ENCODE data around the gene NTSR1.

Gene NTSR1

GRCh38 chr20:62723768-62724450 is 15.3 kb downstream of the NTSR1 start:
- H3K9ac ChIP-seq (ENCODE audit: low read length), result no peak overlapping the region
- peak overlapping the region in 1 of 2 donors; percentile 23 for H3K4me3 ChIP-seq (ENCODE audit: low read depth in 1 of 2, low read length in 2 of 2)
- no peaks in the 10 kb centered on the region for H3K36me3 ChIP-seq (ENCODE audit: insufficient read depth, low read length)
- H3K27me3 ChIP-seq (ENCODE audit: control insufficient read depth in 1 of 2, insufficient read depth in 2 of 2, low read length in 2 of 2), result peaks cover 0 to 8% of the 10 kb centered on the region in 2 donors
- peak overlapping the region; percentile 84 for H3K27ac ChIP-seq (ENCODE audit: low read depth, low read length)
- peaks cover 68% of the 10 kb centered on the region for H3K4me1 ChIP-seq (ENCODE audit: insufficient read depth, low read length)
- H3K9me3 ChIP-seq (ENCODE audit: low read length), result peaks cover 9% of the 10 kb centered on the region

DNA sequence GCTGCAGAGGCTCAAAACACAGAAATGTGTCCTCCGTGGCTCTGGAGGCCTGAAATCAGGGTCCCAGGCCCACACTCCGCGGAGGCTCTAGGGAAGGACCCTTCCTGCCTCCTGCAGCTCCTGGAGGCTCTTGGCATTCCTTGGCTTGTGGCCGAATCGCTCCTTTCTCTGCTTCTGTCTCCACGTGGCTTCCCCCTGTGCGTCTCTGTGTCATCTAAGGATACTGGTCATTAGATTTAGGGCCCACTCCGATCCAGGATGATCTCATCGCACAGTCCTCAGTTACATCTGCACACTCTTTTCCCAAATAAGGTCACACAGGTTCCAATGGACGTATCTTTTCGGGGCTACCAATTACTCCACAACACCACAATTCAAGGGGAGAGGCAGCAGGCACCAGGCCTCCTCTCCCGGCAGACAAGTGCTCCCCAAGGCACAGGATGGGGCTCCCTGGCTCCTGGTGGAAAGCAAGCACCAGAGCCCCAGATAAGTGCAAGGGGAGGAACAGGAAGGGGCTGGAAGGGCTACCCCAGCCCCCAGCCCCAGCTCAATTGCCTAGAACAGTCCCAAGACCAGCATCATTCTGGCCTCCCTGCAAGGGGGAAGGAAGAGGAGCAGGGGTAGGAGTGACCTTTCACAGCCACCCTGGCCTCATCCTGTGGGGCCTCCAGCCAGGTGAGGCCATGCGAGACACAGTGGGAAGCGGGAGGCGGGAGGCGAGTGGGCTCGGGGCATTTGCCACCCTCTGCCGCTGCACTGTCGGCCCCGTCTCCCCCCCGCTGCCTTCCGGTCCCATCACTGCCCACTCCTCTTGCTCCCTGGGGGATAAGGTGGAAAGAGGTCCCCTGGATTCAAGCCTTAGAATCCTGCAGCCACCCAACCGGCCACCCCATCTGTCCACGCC is 16.3 kb downstream of the NTSR1 start:
- H3K36me3 ChIP-seq (ENCODE audit: insufficient read depth, low read length), result no peaks in the 10 kb centered on the region
- H3K27me3 ChIP-seq (ENCODE audit: control insufficient read depth in 1 of 2, insufficient read depth in 2 of 2, low read length in 2 of 2), result peaks cover 0 to 8% of the 10 kb centered on the region in 2 donors
- peaks cover 9% of the 10 kb centered on the region for H3K9me3 ChIP-seq (ENCODE audit: low read length)
- H3K4me1 ChIP-seq (ENCODE audit: insufficient read depth, low read length), result peaks cover 70% of the 10 kb centered on the region
- peak overlapping the region; percentile 16 for H3K9ac ChIP-seq (ENCODE audit: low read length)
- H3K4me3 ChIP-seq (ENCODE audit: low read depth in 1 of 2, low read length in 2 of 2), result no peak overlapping the region
- H3K27ac ChIP-seq (ENCODE audit: low read depth, low read length), result peak overlapping the region; percentile 84

- Histone ChIP-seq H3K9me3 (ENCODE audit: low read length) (peaks cover 9% of the 10 kb centered on the region), H3K9ac (ENCODE audit: low read length) (peak overlapping the region; percentile 65), H3K27me3 (ENCODE audit: control insufficient read depth in 1 of 2, insufficient read depth in 2 of 2, low read length in 2 of 2) (peaks cover 0 to 8% of the 10 kb centered on the region in 2 donors), H3K36me3 (ENCODE audit: insufficient read depth, low read length) (no peaks in the 10 kb centered on the region), H3K4me1 (ENCODE audit: insufficient read depth, low read length) (peaks cover 70% of the 10 kb centered on the region), H3K4me3 (ENCODE audit: low read depth in 1 of 2, low read length in 2 of 2) (no peak overlapping the region), H3K27ac (ENCODE audit: low read depth, low read length) (peak overlapping the region; percentile 84)
Measured at GRCh38 chr20:62725596-62726268, 17.1 kb downstream of the NTSR1 start.

DNA sequence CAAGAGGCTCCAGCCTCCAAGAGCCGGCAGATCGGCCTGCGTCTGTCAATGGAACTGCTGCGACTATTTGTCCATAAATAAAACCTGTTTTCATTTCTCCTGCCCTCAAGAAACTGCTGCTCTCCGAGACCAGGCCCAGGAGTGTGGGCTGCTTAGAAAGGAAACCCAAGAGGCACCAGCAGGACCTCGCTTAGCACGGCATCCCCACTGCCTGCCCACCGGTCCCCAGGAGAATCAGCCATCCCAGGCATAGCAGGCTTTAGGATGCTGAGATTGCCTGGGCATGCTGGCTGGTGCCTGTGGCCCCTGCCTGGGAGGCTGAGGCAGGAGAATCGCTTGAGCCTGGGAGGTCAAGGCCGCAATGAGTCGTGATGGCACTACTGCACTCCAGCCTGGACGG is 17.6 kb downstream of the NTSR1 start:
- H3K4me1 ChIP-seq (ENCODE audit: insufficient read depth, low read length), result peaks cover 70% of the 10 kb centered on the region
- H3K4me3 ChIP-seq (ENCODE audit: low read depth in 1 of 2, low read length in 2 of 2), result no peak overlapping the region
- H3K9ac ChIP-seq (ENCODE audit: low read length), result peak overlapping the region; percentile 65
- H3K27ac ChIP-seq (ENCODE audit: low read depth, low read length), result peak overlapping the region; percentile 84
- H3K9me3 ChIP-seq (ENCODE audit: low read length), result peaks cover 7% of the 10 kb centered on the region
- peaks cover 0 to 8% of the 10 kb centered on the region in 2 donors for H3K27me3 ChIP-seq (ENCODE audit: control insufficient read depth in 1 of 2, insufficient read depth in 2 of 2, low read length in 2 of 2)
- H3K36me3 ChIP-seq (ENCODE audit: insufficient read depth, low read length), result no peaks in the 10 kb centered on the region

- peaks cover 64% of the 10 kb centered on the region for H3K4me1 ChIP-seq (ENCODE audit: insufficient read depth, low read length)
- no peak overlapping the region for H3K9ac ChIP-seq (ENCODE audit: low read length)
- no peaks in the 10 kb centered on the region for H3K36me3 ChIP-seq (ENCODE audit: insufficient read depth, low read length)
- H3K27ac ChIP-seq (ENCODE audit: low read depth, low read length), result peak overlapping the region; percentile 84
- H3K4me3 ChIP-seq (ENCODE audit: low read depth in 1 of 2, low read length in 2 of 2), result no peak overlapping the region
- peaks cover under 1% of the 10 kb centered on the region for H3K9me3 ChIP-seq (ENCODE audit: low read length)
- peaks cover 0 to 8% of the 10 kb centered on the region in 2 donors for H3K27me3 ChIP-seq (ENCODE audit: control insufficient read depth in 1 of 2, insufficient read depth in 2 of 2, low read length in 2 of 2)
Measured at GRCh38 chr20:62726716-62727583, 18.3 kb downstream of the NTSR1 start.

GRCh38 chr20:62727584-62728027 is 19.0 kb downstream of the NTSR1 start:
- peak overlapping the region; percentile 84 for H3K27ac ChIP-seq (ENCODE audit: low read depth, low read length)
- H3K27me3 ChIP-seq (ENCODE audit: control insufficient read depth in 1 of 2, insufficient read depth in 2 of 2, low read length in 2 of 2), result peaks cover 0 to 8% of the 10 kb centered on the region in 2 donors

DNA sequence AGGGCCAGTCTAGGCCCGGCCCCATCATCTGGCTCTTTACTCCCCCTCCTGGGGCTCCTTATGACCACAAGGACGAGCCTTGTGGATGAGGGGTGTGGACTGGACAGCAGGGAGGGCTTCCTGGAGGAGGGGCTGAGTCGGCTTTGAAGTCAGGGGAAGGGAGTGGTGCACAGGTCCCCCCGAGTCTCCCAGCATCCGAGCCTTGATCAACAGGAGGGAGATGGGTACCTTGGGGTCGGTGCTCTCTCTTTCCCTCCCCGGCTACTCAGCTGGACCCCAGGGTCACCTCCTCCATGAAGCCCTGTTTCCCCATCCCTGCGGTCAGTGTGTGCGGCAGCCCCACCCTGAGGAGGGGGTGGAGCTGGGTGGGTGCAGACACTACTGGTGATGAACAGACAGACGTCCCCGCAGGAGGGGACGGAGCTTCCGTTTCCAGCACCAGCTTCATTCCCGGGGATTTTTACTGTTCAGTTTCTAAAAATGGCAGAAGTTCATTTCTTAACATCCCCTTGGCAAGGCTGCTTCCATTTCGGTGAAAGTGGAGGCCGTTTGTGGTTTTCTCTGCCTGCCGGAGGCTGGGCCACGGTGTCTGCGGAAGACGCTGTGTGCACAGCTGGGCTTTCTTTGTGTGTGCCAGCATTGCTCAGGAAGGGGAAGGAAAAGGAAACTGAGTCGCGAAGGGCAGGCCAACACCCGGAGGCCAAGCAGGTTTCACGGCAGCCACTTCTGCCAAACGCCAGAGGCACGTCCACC is 19.6 kb downstream of the NTSR1 start:
- H3K36me3 ChIP-seq (ENCODE audit: insufficient read depth, low read length), result no peaks in the 10 kb centered on the region
- H3K27ac ChIP-seq (ENCODE audit: low read depth, low read length), result peak overlapping the region; percentile 17
- H3K4me3 ChIP-seq (ENCODE audit: low read depth in 1 of 2, low read length in 2 of 2), result no peak overlapping the region
- H3K9ac ChIP-seq (ENCODE audit: low read length), result no peak overlapping the region
- peaks cover 58% of the 10 kb centered on the region for H3K4me1 ChIP-seq (ENCODE audit: insufficient read depth, low read length)
- peaks cover 0 to 8% of the 10 kb centered on the region in 2 donors for H3K27me3 ChIP-seq (ENCODE audit: control insufficient read depth in 1 of 2, insufficient read depth in 2 of 2, low read length in 2 of 2)
- no peaks in the 10 kb centered on the region for H3K9me3 ChIP-seq (ENCODE audit: low read length)

More at GRCh38 chr20:62727584-62728027, 19.0 kb downstream of the NTSR1 start:
- H3K36me3 ChIP-seq (ENCODE audit: insufficient read depth, low read length), result no peaks in the 10 kb centered on the region
- no peak overlapping the region for H3K9ac ChIP-seq (ENCODE audit: low read length)
- peaks cover 58% of the 10 kb centered on the region for H3K4me1 ChIP-seq (ENCODE audit: insufficient read depth, low read length)
- H3K4me3 ChIP-seq (ENCODE audit: low read depth in 1 of 2, low read length in 2 of 2), result no peak overlapping the region
- H3K9me3 ChIP-seq (ENCODE audit: low read length), result no peaks in the 10 kb centered on the region

DNA sequence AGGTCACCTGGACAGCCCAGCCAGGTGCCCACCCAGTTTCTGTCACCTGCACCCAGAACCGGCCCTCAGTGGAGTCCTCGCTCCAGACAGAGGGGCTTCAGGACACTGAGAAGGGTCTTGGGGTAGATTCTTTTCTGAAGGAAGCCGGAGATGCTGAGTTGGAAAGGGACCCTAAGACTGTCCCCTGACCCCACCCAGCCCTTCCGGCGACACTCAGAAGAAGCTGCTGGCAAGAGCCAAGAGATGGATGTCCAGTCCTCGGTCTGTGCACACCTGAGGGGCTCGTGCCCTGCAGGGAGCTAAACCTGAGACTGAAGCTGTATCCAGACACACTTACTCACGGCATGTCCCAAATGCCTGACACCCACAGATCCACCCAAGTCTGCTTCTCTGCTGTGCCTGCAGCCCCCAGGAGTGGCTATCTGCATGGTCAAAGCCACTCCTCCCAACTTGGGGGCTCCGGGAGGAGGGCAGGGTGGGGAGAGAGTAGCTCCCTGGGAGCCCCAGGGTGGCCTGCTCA is 20.2 kb downstream of the NTSR1 start:
- peaks cover 58% of the 10 kb centered on the region for H3K4me1 ChIP-seq (ENCODE audit: insufficient read depth, low read length)
- no peak overlapping the region for H3K9ac ChIP-seq (ENCODE audit: low read length)
- H3K4me3 ChIP-seq (ENCODE audit: low read depth in 1 of 2, low read length in 2 of 2), result no peak overlapping the region
- H3K9me3 ChIP-seq (ENCODE audit: low read length), result no peaks in the 10 kb centered on the region
- peaks cover 0 to 8% of the 10 kb centered on the region in 2 donors for H3K27me3 ChIP-seq (ENCODE audit: control insufficient read depth in 1 of 2, insufficient read depth in 2 of 2, low read length in 2 of 2)
- H3K27ac ChIP-seq (ENCODE audit: low read depth, low read length), result no peak overlapping the region
- no peaks in the 10 kb centered on the region for H3K36me3 ChIP-seq (ENCODE audit: insufficient read depth, low read length)

DNA sequence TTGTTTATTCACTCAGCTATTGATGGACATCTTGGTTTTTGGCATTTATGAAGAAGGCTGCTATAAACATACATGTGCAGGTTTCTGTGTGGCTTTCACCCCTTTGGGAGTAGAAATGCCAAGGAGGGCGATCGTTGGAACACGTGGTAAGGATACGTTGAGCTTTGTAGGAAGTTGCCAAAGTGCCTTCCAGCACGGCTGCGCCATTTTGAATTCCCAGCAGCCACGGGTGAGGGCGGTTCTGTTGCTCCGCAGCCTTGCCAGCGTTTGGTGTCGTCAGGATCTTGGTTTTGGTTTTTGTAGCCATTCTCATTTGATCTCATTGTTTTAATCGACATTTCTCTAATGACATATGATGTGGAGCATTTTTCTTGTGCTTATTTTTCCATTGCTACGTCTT is 21.8 kb downstream of the NTSR1 start:
- Histone ChIP-seq H3K27ac (ENCODE audit: low read depth, low read length) (no peak overlapping the region), H3K4me1 (ENCODE audit: insufficient read depth, low read length) (peaks cover 43% of the 10 kb centered on the region), H3K27me3 (ENCODE audit: control insufficient read depth in 1 of 2, insufficient read depth in 2 of 2, low read length in 2 of 2) (peaks cover 0 to 13% of the 10 kb centered on the region in 2 donors), H3K36me3 (ENCODE audit: insufficient read depth, low read length) (no peaks in the 10 kb centered on the region), H3K9me3 (ENCODE audit: low read length) (no peaks in the 10 kb centered on the region), H3K4me3 (ENCODE audit: low read depth in 1 of 2, low read length in 2 of 2) (no peak overlapping the region), H3K9ac (ENCODE audit: low read length) (no peak overlapping the region)

Measured in muscle layer of colon (tissue), 2 donors.